ENCODE results near the gene RUSF1.

The RUSF1 gene

DNA sequence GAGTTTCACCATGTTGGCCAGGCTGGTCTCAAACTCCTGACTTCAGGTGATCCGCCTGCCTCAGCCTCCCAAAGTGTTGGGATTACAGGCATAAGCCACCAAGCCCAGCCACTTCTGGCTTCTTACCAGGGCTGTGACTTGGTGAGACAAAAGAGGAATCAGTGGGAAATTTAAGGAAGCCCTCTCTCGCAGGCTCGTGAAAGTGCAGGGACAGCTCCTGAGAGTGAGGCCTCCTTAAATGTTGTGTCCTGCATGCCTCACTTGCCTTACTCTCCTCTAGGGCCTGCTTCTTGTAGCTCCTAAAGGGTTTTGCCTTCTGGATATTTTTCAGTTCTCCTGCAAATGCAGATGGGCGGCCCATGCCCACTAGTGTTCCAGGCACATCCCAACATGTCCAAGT, 24.7 kb upstream of the RUSF1 start:
- TF ChIP-seq, protein P1, sequence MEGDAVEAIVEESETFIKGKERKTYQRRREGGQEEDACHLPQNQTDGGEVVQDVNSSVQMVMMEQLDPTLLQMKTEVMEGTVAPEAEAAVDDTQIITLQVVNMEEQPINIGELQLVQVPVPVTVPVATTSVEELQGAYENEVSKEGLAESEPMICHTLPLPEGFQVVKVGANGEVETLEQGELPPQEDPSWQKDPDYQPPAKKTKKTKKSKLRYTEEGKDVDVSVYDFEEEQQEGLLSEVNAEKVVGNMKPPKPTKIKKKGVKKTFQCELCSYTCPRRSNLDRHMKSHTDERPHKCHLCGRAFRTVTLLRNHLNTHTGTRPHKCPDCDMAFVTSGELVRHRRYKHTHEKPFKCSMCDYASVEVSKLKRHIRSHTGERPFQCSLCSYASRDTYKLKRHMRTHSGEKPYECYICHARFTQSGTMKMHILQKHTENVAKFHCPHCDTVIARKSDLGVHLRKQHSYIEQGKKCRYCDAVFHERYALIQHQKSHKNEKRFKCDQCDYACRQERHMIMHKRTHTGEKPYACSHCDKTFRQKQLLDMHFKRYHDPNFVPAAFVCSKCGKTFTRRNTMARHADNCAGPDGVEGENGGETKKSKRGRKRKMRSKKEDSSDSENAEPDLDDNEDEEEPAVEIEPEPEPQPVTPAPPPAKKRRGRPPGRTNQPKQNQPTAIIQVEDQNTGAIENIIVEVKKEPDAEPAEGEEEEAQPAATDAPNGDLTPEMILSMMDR (IDR thresholded peaks at IDR 0.05; ENCODE audit: borderline replicate concordance, insufficient read depth, low read depth, low read length), result no peak
- no peak overlapping the region for H3K4me3 ChIP-seq (ENCODE audit: low read depth, low read length)

DNA sequence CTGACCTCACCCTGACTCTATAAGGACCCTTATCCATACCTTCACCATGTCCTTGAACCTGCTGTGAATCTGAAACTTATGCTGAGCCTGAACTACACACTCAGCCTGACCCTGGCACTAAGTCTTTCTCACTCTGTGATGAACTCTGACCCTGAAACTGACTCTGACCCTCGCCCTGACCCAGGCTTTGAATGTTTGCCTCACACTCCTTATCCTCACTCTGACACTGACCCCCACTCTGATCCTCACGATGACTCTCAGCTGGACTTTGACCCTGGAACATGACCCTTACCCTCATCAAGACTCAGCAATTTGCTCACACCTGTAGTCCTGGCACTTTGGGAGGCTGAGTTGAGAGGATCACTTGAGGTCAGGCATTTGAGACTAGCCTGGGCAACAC, 23.9 kb upstream of the RUSF1 start:
- H3K4me3 ChIP-seq (ENCODE audit: low read depth, low read length), result no peak overlapping the region
- TF ChIP-seq, protein P1 (IDR thresholded peaks at IDR 0.05; ENCODE audit: borderline replicate concordance, insufficient read depth, low read depth, low read length), result no peak

GRCh38 chr16:31531096-31531495, 22.9 kb upstream of the RUSF1 start:
- H3K4me3 ChIP-seq (ENCODE audit: low read depth, low read length), result no peak overlapping the region
- TF ChIP-seq, protein P1 (IDR thresholded peaks at IDR 0.05; ENCODE audit: borderline replicate concordance, insufficient read depth, low read depth, low read length), result no peak

- TF ChIP-seq, protein P1 (IDR thresholded peaks at IDR 0.05; ENCODE audit: borderline replicate concordance, insufficient read depth, low read depth, low read length), result no peak
- no peak overlapping the region for H3K4me3 ChIP-seq (ENCODE audit: low read depth, low read length)
Observed at GRCh38 chr16:31530405-31530804, 22.2 kb upstream of the RUSF1 start.

- TF ChIP-seq, protein P1 (IDR thresholded peaks at IDR 0.05; ENCODE audit: borderline replicate concordance, insufficient read depth, low read depth, low read length), result no peak
- no peak overlapping the region for H3K4me3 ChIP-seq (ENCODE audit: low read depth, low read length)
Observed at GRCh38 chr16:31529937-31530312, 21.7 kb upstream of the RUSF1 start.

- no peak overlapping the region for H3K4me3 ChIP-seq (ENCODE audit: low read depth, low read length)
- TF ChIP-seq, protein P1 (IDR thresholded peaks at IDR 0.05; ENCODE audit: borderline replicate concordance, insufficient read depth, low read depth, low read length), result no peak
Observed at GRCh38 chr16:31529108-31529936, 21.1 kb upstream of the RUSF1 start.

DNA sequence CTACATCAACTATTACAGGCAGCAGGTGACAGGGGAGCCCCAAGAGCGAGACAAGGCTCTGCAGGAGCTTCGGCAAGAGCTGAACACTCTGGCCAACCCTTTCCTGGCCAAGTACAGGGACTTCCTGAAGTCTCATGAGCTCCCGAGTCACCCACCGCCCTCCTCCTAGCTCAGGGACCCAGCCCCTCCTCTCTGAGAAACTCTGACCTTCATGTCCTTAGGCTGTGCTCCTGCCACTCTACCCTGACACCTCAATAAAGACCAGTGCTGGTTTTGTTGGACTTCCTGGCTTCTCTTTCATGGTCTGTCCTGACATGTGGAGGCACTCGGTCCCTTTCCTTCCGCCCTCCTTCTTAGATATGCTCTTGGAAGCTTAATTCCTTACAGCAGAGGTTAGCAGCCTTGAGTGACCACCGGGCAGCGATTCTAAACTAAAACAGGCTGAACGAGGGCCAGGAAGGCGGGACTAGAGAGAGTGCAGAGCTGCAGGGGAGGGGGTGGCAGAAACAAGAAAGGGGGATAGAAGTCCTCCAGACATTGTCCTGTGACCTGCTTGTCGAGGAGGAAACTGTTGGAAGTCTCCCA, 20.4 kb upstream of the RUSF1 start:
- TF ChIP-seq, protein P1 (IDR thresholded peaks at IDR 0.05; ENCODE audit: borderline replicate concordance, insufficient read depth, low read depth, low read length), result no peak
- H3K4me3 ChIP-seq (ENCODE audit: low read depth, low read length), result no peak overlapping the region
